IMR-90 (cell line): ENCODE measurements around the gene BMPER. TPM values are rescaled to one million over a fixed set of nuclear protein-coding genes. Genes with fewer than 3 reads are reported as not detected.

Experiments used
- ATAC-seq: fragments of 200-7000 bp; cut with Tn5 transposase; 2 replicates; pipeline ENCODE4 v1.9.1; 2020; ENCODE audit warnings: low read depth, mild to moderate bottlenecking, moderate library complexity
- BruUV-seq: library from RNA; stranded (reverse); fragments of 400-500 nt; replicated peaks from 2 replicates; lab custom pipeline; 2021; lab: Mats Ljungman, UMichigan
- CTCF ChIA-PET: fragments of 300-600 bp; formaldehyde crosslinking; extraction: SDS; loops from one replicate; lab custom pipeline; 2021; ENCODE audit warnings: antibody characterized with exemption; lab: Yijun Ruan, JAX
- POLR2A ChIA-PET: fragments of 300-600 bp; sonication (Branson Sonifier 250); formaldehyde crosslinking; loops from one replicate; lab custom pipeline; 2022; ENCODE audit warnings: antibody characterized with exemption; ENCODE audit not compliant: unreplicated experiment; lab: Charles Lee
- DNase-seq: peaks from one replicate; pipeline ENCODE4 v3.0.0; 2013
- H2AFZ ChIP-seq: replicated peaks from 2 replicates; pipeline ENCODE3; 2013; ENCODE audit warnings: low read length, mild to moderate bottlenecking; ENCODE audit not compliant: poor library complexity
- H2AK5ac ChIP-seq: 2 replicates; pipeline ENCODE4 v1.6.1; 2013; ENCODE audit warnings: low read depth, low read length, inconsistent platforms
- H2AK9ac ChIP-seq: replicated peaks from 2 replicates; pipeline ENCODE3; 2013; ENCODE audit warnings: mild to moderate bottlenecking, low read depth, low read length, moderate library complexity; ENCODE audit not compliant: poor library complexity
- H2BK120ac ChIP-seq: 2 replicates; pipeline ENCODE4 v1.6.1; 2013; ENCODE audit warnings: low read depth, low read length, inconsistent platforms
- H2BK15ac ChIP-seq: 3 replicates; pipeline ENCODE4 v1.6.1; 2013; ENCODE audit warnings: low read depth, low read length, inconsistent platforms
- H2BK20ac ChIP-seq: 2 replicates; pipeline ENCODE4 v1.6.1; 2013; ENCODE audit warnings: low read depth, mild to moderate bottlenecking, inconsistent platforms, low read length, moderate library complexity
- H2BK5ac ChIP-seq: 2 replicates; pipeline ENCODE4 v1.6.1; 2013; ENCODE audit warnings: mild to moderate bottlenecking, low read depth, low read length, inconsistent platforms; ENCODE audit not compliant: poor library complexity, severe bottlenecking
- H3K14ac ChIP-seq: replicated peaks from 2 replicates; pipeline ENCODE4 v1.6.1; 2013; ENCODE audit warnings: low read depth, low read length, inconsistent platforms
- H3K18ac ChIP-seq: 2 replicates; pipeline ENCODE4 v1.6.1; 2013; ENCODE audit warnings: low read depth, low read length, control low read depth
- H3K23ac ChIP-seq: 2 replicates; pipeline ENCODE4 v1.6.1; 2013; ENCODE audit warnings: low read depth, low read length, inconsistent platforms
- H3K27ac ChIP-seq: 2 replicates; pipeline ENCODE4 v1.5.1; 2013; ENCODE audit warnings: mild to moderate bottlenecking, control low read depth, low read length; ENCODE audit not compliant: insufficient read depth
- H3K27me3 ChIP-seq: 2 replicates; pipeline ENCODE4 v1.6.1; 2013; ENCODE audit warnings: low read length; ENCODE audit not compliant: control insufficient read depth, insufficient read depth
- H3K36me3 ChIP-seq: 2 replicates; pipeline ENCODE4 v1.6.1; 2013; ENCODE audit warnings: low read length, mixed read lengths; ENCODE audit not compliant: control insufficient read depth, insufficient read depth
- H3K4ac ChIP-seq: 2 replicates; pipeline ENCODE4 v1.6.1; 2013; ENCODE audit warnings: low read depth, low read length, inconsistent platforms
- H3K4me1 ChIP-seq: 2 replicates; pipeline ENCODE4 v1.6.1; 2013; ENCODE audit warnings: low read length, mixed read lengths; ENCODE audit not compliant: control insufficient read depth, insufficient read depth
- H3K4me2 ChIP-seq: 2 replicates; pipeline ENCODE4 v1.6.1; 2013; ENCODE audit warnings: low read depth, mild to moderate bottlenecking, control low read depth, low read length, moderate library complexity
- H3K4me3 ChIP-seq: 2 replicates; pipeline ENCODE4 v1.5.1; 2013; ENCODE audit warnings: low read depth, mild to moderate bottlenecking, control low read depth, low read length, moderate library complexity; ENCODE audit not compliant: insufficient read depth
- H3K56ac ChIP-seq: 2 replicates; pipeline ENCODE4 v1.6.1; 2013; ENCODE audit warnings: low read length, inconsistent platforms; ENCODE audit not compliant: insufficient read depth; ENCODE audit errors: extremely low read depth
- H3K79me1 ChIP-seq, 2 experiments: 2 replicates each; pipeline ENCODE4 v1.6.1; 2013; ENCODE audit warnings: low read length in 2 of 2, inconsistent platforms in 1 of 2, low read depth in 1 of 2
- H3K9ac ChIP-seq: 2 replicates; pipeline ENCODE4 v1.6.1; 2013; ENCODE audit warnings: low read depth, low read length, control low read depth
- H3K9me1 ChIP-seq: 2 replicates; pipeline ENCODE4 v1.6.1; 2013; ENCODE audit warnings: low read length, inconsistent platforms; ENCODE audit not compliant: insufficient read depth
- H3K9me3 ChIP-seq: 2 replicates; pipeline ENCODE4 v1.6.1; 2013; ENCODE audit warnings: low read length; ENCODE audit not compliant: control insufficient read depth, insufficient read depth
- H4K20me1 ChIP-seq: 2 replicates; pipeline ENCODE4 v1.6.1; 2013; ENCODE audit warnings: low read length, inconsistent platforms; ENCODE audit not compliant: insufficient read depth
- H4K5ac ChIP-seq: 2 replicates; pipeline ENCODE4 v1.6.1; 2013; ENCODE audit warnings: mild to moderate bottlenecking, low read depth, low read length, control low read depth
- H4K8ac ChIP-seq, 2 experiments: 2 replicates each; pipeline ENCODE4 v1.6.1; 2013; ENCODE audit warnings: low read depth in 2 of 2, low read length in 2 of 2, control low read depth in 1 of 2, inconsistent platforms in 1 of 2
- H4K91ac ChIP-seq: 2 replicates; pipeline ENCODE4 v1.6.1; 2013; ENCODE audit warnings: low read depth, low read length, inconsistent platforms; ENCODE audit not compliant: insufficient read depth
- BHLHE40 ChIP-seq: fragments of 150-350 bp; IDR thresholded peaks from 2 replicates; pipeline ENCODE4 v1.6.1; 2016; ENCODE audit warnings: mild to moderate bottlenecking, low read depth, low read length
- CEBPB ChIP-seq: IDR thresholded peaks from 2 replicates; pipeline ENCODE4 v1.6.1; 2012; ENCODE audit warnings: low read depth, low read length, improper control_type of control experiment
- CHD1 ChIP-seq: IDR thresholded peaks from 2 replicates; pipeline ENCODE4 v1.6.1; 2012; ENCODE audit warnings: low read depth, low read length, improper control_type of control experiment
- FOS ChIP-seq: fragments of 150-350 bp; IDR thresholded peaks from 2 replicates; pipeline ENCODE4 v1.6.1; 2016; ENCODE audit warnings: low read depth, low read length
- MAFK ChIP-seq: IDR thresholded peaks from 2 replicates; pipeline ENCODE4 v1.6.1; 2012; ENCODE audit warnings: low read depth, low read length, improper control_type of control experiment
- MAZ ChIP-seq: IDR thresholded peaks from 2 replicates; pipeline ENCODE4 v1.6.1; 2012; ENCODE audit warnings: low read depth, mild to moderate bottlenecking, low read length, improper control_type of control experiment, moderate library complexity, borderline replicate concordance
- MXI1 ChIP-seq: IDR thresholded peaks from 2 replicates; pipeline ENCODE4 v1.6.1; 2012; ENCODE audit warnings: low read depth, mild to moderate bottlenecking, low read length, moderate library complexity, borderline replicate concordance
- NFE2L2 ChIP-seq: fragments of 150-350 bp; IDR thresholded peaks from 2 replicates; pipeline ENCODE4 v1.6.1; 2016; ENCODE audit warnings: low read depth, mild to moderate bottlenecking, low read length
- POLR2A ChIP-seq: IDR thresholded peaks from 2 replicates; pipeline ENCODE4 v1.6.1; 2012; ENCODE audit warnings: mild to moderate bottlenecking, low read depth, low read length
- RAD21 ChIP-seq: IDR thresholded peaks from 2 replicates; pipeline ENCODE4 v1.6.1; 2012; ENCODE audit warnings: low read length, improper control_type of control experiment
- RCOR1 ChIP-seq: IDR thresholded peaks from 2 replicates; pipeline ENCODE4 v1.6.1; 2012; ENCODE audit warnings: mild to moderate bottlenecking, low read length, improper control_type of control experiment; ENCODE audit not compliant: insufficient replicate concordance
- RFX5 ChIP-seq: IDR thresholded peaks from 2 replicates; pipeline ENCODE4 v1.8.0; 2012; ENCODE audit warnings: low read depth, mild to moderate bottlenecking, low read length, moderate library complexity
- SMC3 ChIP-seq: fragments of 150-350 bp; IDR thresholded peaks from 2 replicates; pipeline ENCODE4 v1.6.1; 2016; ENCODE audit warnings: low read depth, mild to moderate bottlenecking, antibody characterized with exemption, low read length, moderate library complexity
- WGBS, 2 experiments: methylation state at CpG; one replicate each; pipeline versions ENCODE4 v1.1.5 to v1.1.7; 2013; ENCODE audit warnings: missing lambda C conversion rate in 2 of 2; ENCODE audit not compliant: insufficient read length in 1 of 2; ENCODE audit errors: extremely low coverage in 2 of 2; 5-methylcytosine and 5-hydroxymethylcytosine counted together
- dilution Hi-C: fragments of 300-500 bp; cut with HindIII; formaldehyde crosslinking; loops from one replicate; pipeline ENCODE4 v1.14.3; 2018; ENCODE audit warnings: low sequenced_read_pairs; ENCODE audit not compliant: unreplicated experiment
- in situ Hi-C: fragments of 300-500 bp; cut with MboI; formaldehyde crosslinking; loops from 3 replicates; pipeline ENCODE4 v1.14.3; 2019; ENCODE audit warnings: low sequenced_read_pairs, inconsistent platforms, mixed read lengths
- intact Hi-C: fragments of 100-400 bp; cut with micrococcal nuclease; formaldehyde crosslinking; loops from 2 replicates; pipeline ENCODE4 v1.10.0; 2022
- polyA plus RNA-seq, 3 experiments: library from polyadenylated mRNA; depleted of rRNA; stranded (reverse); fragments of >200 nt; gene quantifications; 2 replicates each; pipeline ENCODE4 v1.2.3, GENCODE V29; 2012; ENCODE audit warnings: low replicate concordance in 1 of 3
- total RNA-seq: library from RNA; depleted of rRNA; stranded (reverse); fragments of >200 nt; gene quantifications from 2 replicates; pipeline ENCODE4 v1.2.3, GENCODE V29; 2012
- TF ChIP-seq, protein P1 (sequence below): fragments of 150-350 bp; IDR thresholded peaks from 2 replicates; pipeline ENCODE4 v1.6.1; 2016; ENCODE audit warnings: low read depth, mild to moderate bottlenecking, low read length, moderate library complexity, borderline replicate concordance
- TF ChIP-seq, protein P2 (sequence below): conservative IDR thresholded peaks from 2 replicates; pipeline ENCODE4 v1.5.1; 2012; ENCODE audit warnings: mild to moderate bottlenecking, low read depth, low read length, improper control_type of control experiment
- TF ChIP-seq, protein P3 (sequence below): fragments of 150-350 bp; IDR thresholded peaks from 2 replicates; pipeline ENCODE4 v1.6.1; 2017; ENCODE audit warnings: mild to moderate bottlenecking, antibody characterized with exemption, low read length, low read depth

Gene BMPER
- total and polyA plus RNA-seq, 2 of the 4 experiments (the other 2 are of a cell fraction), result 6.2 to 7.9 TPM

DNA sequence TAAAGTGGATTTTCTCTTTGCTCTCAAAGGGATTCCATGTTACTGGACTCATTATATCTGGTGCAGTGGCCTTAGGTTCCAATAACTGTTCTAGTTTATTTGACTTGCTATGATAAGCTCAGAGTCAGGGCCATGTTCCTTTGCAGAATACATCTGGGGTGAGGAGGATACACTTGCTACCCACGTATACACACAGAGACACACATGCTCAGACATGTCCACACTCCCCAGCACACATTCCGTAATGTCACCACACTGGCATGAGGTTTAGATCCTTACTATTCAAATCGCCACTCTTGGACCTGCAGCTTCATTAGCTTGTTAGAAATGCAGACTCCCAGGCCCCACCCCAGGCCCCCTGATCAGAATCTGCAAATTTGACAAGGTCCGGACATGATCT lies 195.3 kb downstream of the BMPER start:
- H3K4me3 ChIP-seq, result no peak overlapping the region
- no peak overlapping the region for H2AFZ ChIP-seq
- POLR2A ChIA-PET, result no interaction called here
- 59% methylated on average over 2 of the region's 4 CpGs; no CpG with 5 or more reads in 1 of the 2 experiments for WGBS, 2 experiments
- no peak overlapping the region for H2AK5ac ChIP-seq
- intact Hi-C loops (no loop called here), dilution Hi-C loops (no loop called here), in situ Hi-C loops (no loop called here)
- H3K27me3 ChIP-seq, result no peaks in the 10 kb centered on the region
- no peak overlapping the region for H2BK120ac ChIP-seq
- H3K56ac ChIP-seq, result no peak overlapping the region
- H3K4me1 ChIP-seq, result peaks cover 8% of the 10 kb centered on the region
- CTCF ChIA-PET, result no interaction called here
- peaks cover 8% of the 10 kb centered on the region; the same call in 1 of the 2 replicates for H3K9me1 ChIP-seq
- H2BK20ac ChIP-seq, result no peak overlapping the region
- no peak overlapping the region for H3K18ac ChIP-seq
- H2BK5ac ChIP-seq, result no peak overlapping the region
- H4K91ac ChIP-seq, result no peak overlapping the region; the same call in 1 of the 2 replicates
- no peak overlapping the region for H3K23ac ChIP-seq
- no peak overlapping the region for H3K14ac ChIP-seq
- H3K9me3 ChIP-seq, result no peaks in the 10 kb centered on the region
- ATAC-seq (no peak), DNase-seq (no peak)
- 0 out of 4 replicates have a peak, but pooled peaks cover 4% of the 10 kb centered on the region in 2 experiments for H3K79me1 ChIP-seq
- BruUV-seq, result no TSS peak
- H3K4me2 ChIP-seq, result no peak overlapping the region
- no peak overlapping the region for H4K8ac ChIP-seq
- no peak for TF ChIP-seq MAFK
- TF ChIP-seq SMC3, result no peak
- no peak for TF ChIP-seq CEBPB
- TF ChIP-seq BHLHE40, result no peak
- TF ChIP-seq MAZ, result no peak
- TF ChIP-seq MXI1, result no peak
- TF ChIP-seq, protein P1, sequence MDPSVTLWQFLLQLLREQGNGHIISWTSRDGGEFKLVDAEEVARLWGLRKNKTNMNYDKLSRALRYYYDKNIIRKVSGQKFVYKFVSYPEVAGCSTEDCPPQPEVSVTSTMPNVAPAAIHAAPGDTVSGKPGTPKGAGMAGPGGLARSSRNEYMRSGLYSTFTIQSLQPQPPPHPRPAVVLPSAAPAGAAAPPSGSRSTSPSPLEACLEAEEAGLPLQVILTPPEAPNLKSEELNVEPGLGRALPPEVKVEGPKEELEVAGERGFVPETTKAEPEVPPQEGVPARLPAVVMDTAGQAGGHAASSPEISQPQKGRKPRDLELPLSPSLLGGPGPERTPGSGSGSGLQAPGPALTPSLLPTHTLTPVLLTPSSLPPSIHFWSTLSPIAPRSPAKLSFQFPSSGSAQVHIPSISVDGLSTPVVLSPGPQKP, result no peak
- TF ChIP-seq, protein P2, sequence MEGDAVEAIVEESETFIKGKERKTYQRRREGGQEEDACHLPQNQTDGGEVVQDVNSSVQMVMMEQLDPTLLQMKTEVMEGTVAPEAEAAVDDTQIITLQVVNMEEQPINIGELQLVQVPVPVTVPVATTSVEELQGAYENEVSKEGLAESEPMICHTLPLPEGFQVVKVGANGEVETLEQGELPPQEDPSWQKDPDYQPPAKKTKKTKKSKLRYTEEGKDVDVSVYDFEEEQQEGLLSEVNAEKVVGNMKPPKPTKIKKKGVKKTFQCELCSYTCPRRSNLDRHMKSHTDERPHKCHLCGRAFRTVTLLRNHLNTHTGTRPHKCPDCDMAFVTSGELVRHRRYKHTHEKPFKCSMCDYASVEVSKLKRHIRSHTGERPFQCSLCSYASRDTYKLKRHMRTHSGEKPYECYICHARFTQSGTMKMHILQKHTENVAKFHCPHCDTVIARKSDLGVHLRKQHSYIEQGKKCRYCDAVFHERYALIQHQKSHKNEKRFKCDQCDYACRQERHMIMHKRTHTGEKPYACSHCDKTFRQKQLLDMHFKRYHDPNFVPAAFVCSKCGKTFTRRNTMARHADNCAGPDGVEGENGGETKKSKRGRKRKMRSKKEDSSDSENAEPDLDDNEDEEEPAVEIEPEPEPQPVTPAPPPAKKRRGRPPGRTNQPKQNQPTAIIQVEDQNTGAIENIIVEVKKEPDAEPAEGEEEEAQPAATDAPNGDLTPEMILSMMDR, result no peak
- no peak for TF ChIP-seq FOS
- TF ChIP-seq RFX5, result no peak
- no peak for TF ChIP-seq RCOR1
- no peak for TF ChIP-seq RAD21
- no peak for TF ChIP-seq NFE2L2
- no peak for TF ChIP-seq CHD1
- TF ChIP-seq, protein P3, sequence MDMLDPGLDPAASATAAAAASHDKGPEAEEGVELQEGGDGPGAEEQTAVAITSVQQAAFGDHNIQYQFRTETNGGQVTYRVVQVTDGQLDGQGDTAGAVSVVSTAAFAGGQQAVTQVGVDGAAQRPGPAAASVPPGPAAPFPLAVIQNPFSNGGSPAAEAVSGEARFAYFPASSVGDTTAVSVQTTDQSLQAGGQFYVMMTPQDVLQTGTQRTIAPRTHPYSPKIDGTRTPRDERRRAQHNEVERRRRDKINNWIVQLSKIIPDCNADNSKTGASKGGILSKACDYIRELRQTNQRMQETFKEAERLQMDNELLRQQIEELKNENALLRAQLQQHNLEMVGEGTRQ, result no peak
- no peak for TF ChIP-seq POLR2A
- H4K20me1 ChIP-seq, result no peaks in the 10 kb centered on the region
- no peak overlapping the region for H3K4ac ChIP-seq
- H2BK15ac ChIP-seq, result no peak overlapping the region
- H2AK9ac ChIP-seq, result peak overlapping the region; percentile 49
- no peaks in the 10 kb centered on the region for H3K36me3 ChIP-seq
- H3K9ac ChIP-seq, result no peak overlapping the region
- H4K5ac ChIP-seq, result no peak overlapping the region
- no peak overlapping the region for H3K27ac ChIP-seq
